ENCODE data around the gene WWOX.

WWOX gene

DNA sequence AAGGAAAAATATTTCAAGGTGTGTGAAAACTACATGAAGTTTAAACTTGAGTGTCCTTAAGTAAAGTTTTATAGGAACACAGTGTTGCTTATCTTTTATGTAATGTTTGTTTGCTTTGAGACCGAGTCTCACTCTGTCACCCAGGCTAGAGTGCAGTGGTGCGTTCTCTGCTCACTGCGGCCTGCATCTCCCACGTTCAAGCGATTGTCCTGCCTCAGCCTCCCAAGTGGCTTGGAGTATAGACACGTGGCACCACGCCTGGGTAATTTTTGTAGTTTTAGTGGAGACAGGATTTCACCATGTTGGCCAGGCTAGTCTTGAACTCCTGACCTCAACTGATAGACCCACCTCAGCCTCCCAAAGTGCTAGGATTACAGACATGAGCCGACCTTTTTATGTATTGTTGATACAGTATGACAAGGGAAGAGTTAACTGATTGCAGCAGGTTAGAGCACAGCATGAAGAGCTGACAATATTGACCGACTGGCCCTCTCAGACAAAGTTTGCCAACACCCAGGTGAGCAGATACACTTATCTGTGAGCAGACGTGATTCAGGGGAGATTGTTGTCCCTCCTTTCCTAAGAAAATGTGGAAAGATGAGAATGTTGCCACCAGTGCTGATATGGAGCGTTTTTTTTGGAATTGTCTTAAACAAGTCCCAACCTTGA, 373.7 kb downstream of the WWOX start:
- TF ChIP-seq, protein P1, sequence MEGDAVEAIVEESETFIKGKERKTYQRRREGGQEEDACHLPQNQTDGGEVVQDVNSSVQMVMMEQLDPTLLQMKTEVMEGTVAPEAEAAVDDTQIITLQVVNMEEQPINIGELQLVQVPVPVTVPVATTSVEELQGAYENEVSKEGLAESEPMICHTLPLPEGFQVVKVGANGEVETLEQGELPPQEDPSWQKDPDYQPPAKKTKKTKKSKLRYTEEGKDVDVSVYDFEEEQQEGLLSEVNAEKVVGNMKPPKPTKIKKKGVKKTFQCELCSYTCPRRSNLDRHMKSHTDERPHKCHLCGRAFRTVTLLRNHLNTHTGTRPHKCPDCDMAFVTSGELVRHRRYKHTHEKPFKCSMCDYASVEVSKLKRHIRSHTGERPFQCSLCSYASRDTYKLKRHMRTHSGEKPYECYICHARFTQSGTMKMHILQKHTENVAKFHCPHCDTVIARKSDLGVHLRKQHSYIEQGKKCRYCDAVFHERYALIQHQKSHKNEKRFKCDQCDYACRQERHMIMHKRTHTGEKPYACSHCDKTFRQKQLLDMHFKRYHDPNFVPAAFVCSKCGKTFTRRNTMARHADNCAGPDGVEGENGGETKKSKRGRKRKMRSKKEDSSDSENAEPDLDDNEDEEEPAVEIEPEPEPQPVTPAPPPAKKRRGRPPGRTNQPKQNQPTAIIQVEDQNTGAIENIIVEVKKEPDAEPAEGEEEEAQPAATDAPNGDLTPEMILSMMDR (IDR thresholded peaks at IDR 0.05; ENCODE audit: control insufficient read depth, insufficient read depth, low read depth, low read length, missing control alignments): no peak
- no peak overlapping the region for H3K4me3 ChIP-seq (ENCODE audit: control insufficient read depth, low read depth, low read length)
- DNase-seq (ENCODE audit: low read depth): no peak

DNA sequence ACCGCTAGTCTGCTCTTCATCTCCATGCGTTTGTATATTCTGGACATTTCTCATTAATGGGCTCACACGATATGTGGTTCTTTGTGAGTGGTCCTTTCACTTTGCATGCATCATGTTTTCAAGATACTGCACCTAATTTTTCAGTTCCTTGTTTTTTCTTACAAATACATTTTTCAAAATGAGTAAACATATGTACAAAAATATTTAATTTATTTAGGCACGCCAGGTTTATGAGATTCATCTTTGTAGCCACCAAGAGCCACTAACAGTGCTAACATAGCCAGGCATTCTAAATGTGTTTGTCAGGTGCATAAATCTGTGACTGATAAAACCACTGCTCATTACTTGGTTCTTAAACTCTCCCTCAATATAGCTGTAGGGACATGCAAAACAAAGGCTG, 375.3 kb downstream of the WWOX start:
- no peak overlapping the region for H3K4me3 ChIP-seq (ENCODE audit: control insufficient read depth, low read depth, low read length)
- TF ChIP-seq, protein P1 (IDR thresholded peaks at IDR 0.05; ENCODE audit: control insufficient read depth, insufficient read depth, low read depth, low read length, missing control alignments): no peak
- DNase-seq (ENCODE audit: low read depth): no peak

DNA sequence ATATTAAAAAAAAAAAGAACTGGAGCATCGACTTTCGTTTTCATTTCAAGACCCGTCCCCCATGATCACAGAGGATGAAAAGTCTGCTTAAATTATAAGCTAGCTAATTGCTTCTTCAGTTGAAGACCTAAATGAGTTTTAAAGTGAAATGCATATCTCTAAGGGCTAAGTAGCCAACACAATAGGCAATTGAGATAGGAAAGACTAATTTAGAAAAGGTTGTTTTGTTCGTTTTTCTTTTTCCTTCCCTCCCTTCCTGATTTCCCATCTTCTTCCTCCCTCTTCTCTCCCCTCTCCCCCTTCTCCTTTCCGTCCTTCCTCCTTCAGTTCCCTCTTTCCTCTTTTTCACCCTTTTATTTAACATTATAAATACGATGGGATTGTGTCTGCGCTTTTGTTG, 377.2 kb downstream of the WWOX start:
- TF ChIP-seq, protein P1 (IDR thresholded peaks at IDR 0.05; ENCODE audit: control insufficient read depth, insufficient read depth, low read depth, low read length, missing control alignments): no peak
- H3K4me3 ChIP-seq (ENCODE audit: control insufficient read depth, low read depth, low read length): no peak overlapping the region
- no peak for DNase-seq (ENCODE audit: low read depth)

DNA sequence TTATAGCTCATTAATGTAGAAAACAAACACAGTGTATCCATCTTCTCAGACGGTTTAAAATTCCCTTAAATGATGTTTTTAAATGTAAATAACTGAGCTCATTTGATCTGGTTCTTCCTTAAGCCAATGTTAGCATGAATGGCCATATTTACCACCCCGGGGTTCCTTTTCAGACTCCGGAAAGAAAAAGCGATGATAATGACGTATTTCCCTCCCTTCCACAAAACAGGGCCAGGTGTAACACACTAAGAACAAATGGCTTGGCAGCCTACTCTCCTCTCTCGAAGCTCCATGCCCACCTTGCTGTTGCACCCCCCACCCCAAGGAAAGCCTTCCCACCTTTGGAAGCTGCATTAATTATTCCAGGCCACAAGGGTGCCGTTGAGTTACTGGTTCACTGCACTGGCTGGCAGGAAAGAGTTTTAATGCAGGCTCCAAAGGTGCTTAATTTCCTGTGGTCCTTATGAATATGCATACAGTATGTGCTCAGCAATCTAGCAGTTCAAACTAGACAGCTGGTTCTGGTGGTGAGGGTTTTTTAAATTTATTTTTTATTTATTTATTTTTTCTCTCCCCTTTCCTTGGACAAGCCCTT, 378.9 kb downstream of the WWOX start:
- no peak for DNase-seq (ENCODE audit: low read depth)
- TF ChIP-seq, protein P1 (IDR thresholded peaks at IDR 0.05; ENCODE audit: control insufficient read depth, insufficient read depth, low read depth, low read length, missing control alignments): no peak
- no peak overlapping the region for H3K4me3 ChIP-seq (ENCODE audit: control insufficient read depth, low read depth, low read length)

DNA sequence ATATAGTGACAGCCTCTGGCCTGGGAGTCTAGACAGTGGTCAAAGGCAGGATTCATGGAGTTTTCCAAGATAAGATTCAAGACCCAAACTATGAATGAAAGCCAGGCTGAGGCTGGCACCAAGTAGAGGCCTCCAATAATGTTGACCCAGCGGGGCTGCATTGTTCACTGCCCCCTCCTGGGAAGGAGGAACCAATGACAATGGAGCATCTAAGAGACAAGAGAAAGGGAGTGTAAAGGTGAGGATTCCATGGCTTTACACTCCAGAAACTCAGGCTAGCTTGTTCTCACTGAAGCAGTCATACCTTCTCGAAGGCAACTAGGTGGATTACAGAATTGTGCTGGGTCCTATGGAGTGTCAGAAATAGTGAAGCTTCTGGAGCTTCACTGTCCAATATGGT, 380.3 kb downstream of the WWOX start:
- TF ChIP-seq, protein P1 (IDR thresholded peaks at IDR 0.05; ENCODE audit: control insufficient read depth, insufficient read depth, low read depth, low read length, missing control alignments): no peak
- no peak for DNase-seq (ENCODE audit: low read depth)
- no peak overlapping the region for H3K4me3 ChIP-seq (ENCODE audit: control insufficient read depth, low read depth, low read length)

DNA sequence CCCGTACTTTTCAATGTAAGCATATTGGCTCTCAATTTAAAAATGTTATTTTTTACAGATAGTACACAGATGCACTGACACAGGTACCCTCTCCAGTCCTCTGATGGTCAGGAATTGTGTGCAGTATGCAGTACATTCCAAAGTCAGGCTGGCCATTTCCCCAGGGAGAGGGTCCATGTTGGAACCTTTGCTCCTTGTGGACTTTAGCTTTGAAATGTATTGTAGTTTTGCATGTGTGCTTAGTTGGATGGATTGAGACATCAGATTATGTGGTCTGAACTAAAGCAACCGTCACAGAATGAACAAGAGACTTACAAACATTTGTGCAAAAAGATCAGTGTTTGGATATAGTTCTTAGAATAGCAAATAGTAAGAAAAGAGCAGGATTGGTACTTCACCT, 381.1 kb downstream of the WWOX start:
- H3K4me3 ChIP-seq (ENCODE audit: control insufficient read depth, low read depth, low read length): no peak overlapping the region
- TF ChIP-seq, protein P1 (IDR thresholded peaks at IDR 0.05; ENCODE audit: control insufficient read depth, insufficient read depth, low read depth, low read length, missing control alignments): no peak
- DNase-seq (ENCODE audit: low read depth): no peak
